ENCODE results near the gene ZIC5.
"Not testable (repeated sequence)": the region's sequence is repeated elsewhere in the genome, so short reads cannot be mapped to it uniquely, and the experiment has no call there.

The ZIC5 gene

DNA sequence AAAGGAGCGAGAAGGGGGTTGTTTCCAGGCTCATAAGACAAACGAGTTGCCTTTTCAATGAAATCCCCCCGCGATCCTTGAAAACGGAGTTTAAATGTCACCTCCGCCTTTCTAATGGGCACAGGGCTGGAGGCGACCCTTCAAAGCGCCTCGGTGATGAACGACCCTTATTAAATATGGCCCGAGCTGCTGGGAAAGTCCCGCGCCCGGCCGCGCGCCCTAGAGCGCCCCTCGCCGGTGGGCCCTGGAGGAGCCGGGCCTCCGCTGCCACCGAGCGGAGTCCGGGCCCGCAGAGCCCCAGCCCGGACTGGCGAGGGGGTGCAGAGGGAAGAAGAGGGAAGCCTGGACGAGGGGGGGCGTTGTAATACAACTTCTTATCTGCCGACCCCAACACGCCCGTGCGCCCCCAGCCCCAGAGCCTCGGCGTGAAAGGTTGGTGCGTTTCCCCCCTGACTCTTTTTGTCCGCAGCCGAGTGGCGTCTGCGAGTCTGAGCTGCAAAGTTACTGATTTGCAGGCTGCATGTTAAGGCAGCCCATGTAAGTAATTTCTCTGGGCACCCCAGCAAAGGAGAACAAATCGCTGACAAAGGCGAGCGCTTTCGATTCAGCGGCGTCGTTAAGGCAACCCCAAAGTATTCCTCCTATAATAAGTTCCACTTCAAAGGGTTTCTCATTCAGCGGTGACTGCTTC lies 11.9 kb downstream of the ZIC5 start:
- no peak for DNase-seq

DNA sequence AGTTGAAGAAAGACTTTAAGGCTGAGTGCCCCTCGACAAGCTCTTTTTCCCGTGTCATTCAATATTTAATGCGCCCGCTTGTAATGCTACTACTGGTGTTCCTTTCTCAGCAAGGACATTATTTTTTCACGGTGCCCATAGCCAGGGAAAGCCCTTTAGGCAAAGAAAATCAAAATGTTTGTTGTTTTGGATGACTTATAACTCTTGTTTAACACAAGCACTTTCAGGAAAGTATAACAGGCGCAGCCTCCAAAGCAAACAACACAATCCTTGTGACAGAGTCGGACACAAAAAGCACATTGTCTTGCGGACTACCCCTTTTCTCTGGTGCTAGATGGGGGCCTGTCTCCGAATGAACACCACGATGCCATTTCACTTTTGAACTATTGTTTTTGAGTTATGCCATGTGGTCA lies 12.4 kb downstream of the ZIC5 start:
- DNase-seq, result no peak

DNA sequence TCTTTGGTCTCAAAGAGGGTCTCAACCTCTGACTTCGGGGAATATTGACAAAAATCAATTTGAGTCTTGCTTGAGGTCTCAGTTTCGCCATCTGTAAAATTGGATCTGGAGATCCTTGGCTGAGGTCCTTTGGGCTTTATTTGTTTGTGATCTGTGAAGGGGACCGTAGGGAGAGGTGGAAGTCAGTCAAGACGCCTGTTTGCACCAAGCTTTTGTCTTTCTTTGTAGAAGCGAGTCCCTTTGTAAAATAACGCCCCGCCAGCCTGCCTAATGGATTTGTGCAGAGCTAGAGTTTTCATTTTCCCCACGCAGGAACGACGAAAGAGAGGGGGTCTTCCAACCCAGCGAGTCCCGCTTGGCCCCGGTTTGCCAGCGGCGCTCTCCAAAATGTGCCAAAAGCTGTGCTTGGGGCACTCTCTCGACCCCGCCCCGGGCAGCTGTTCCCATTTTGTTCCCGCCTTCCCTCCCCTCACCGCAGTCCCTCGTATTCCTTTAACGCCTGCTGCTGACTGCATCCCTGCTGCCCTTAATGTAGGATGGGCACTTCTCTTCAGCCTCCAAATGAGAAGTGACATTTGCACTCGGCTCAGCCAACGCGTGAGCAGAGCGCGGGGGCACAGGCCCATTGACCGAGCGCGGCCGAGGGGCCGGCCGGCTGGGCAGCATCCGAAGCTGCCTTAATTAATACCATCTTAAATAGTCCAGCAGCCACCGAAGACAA lies 13.0 kb downstream of the ZIC5 start:
- DNase-seq, result no peak

DNA sequence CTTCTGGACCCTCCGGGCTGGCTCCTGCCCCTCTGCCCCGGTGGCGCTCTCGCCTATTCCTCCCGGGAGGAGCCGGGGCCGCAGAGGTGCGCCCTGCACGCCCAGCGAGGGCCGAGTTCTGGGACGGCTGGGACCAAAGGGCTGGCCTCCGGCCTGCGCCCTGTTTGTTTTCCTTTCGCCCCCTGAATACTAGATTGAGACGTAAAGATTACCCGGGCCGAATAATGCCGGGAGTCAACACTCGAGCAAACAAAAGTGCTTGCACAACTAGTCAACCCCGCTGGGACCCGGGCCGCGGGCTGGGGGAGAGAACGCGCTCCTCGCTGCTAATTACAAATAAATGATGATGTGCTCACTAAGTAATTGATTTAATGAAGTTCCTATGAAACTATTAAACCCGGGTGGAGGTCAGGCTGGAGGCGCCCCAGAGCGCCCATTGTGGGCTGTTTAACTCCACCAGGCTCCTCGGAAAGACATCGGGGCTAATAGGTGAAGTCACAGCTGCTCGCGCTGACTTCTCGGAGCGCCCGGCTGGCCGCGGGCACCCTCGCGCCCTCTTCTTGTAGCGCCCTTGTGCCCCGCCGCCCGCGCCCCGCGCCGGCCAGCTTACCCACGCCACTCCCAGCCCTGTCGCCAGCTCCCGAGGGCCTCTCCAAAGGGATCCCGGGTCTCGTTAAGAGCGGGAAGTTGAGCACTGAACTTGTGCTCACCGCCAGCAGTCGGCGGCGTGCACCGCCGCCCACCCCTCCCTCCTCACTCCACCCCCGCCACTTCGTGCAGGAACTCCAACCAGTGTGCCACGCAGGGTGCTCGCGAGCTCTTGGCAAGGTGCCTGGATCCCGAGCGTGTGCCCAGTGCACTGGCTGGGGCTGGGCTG lies 14.9 kb downstream of the ZIC5 start:
- DNase-seq, result no peak

DNA sequence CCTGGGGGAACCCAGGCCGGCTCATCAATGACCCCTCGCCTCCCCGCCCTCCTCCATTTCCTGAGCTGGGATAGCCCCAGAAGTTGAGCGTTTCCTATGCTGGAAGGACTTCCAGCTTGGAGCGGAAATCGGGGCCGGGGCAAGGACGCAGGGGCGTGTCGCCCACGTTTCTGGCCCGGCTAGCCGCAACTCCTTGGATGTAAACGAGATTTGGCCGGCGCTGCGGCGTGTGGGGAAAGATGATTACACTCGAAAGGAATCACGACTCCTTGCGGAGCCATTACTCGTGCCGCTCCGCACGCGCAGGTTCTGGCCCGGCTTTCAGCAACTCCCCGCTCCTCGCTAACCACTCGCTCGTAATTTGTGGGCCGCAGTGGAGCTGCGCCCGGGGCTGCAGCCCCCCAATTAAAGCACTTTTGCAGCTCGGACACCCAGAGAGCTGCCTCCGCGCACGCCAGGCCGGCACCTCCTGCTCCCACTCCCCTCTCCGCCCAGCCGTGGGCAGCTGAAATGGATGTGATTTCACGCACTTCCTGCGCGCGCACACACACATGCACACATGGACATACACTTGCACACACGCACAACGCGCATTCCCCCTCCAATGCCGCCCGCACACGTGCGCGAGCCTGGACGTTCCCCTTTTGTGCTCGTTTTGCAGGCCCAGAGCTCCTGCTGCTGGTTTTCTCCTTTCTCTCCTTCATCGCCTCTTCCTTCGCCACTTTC lies 15.7 kb downstream of the ZIC5 start:
- DNase-seq, result no peak

DNA sequence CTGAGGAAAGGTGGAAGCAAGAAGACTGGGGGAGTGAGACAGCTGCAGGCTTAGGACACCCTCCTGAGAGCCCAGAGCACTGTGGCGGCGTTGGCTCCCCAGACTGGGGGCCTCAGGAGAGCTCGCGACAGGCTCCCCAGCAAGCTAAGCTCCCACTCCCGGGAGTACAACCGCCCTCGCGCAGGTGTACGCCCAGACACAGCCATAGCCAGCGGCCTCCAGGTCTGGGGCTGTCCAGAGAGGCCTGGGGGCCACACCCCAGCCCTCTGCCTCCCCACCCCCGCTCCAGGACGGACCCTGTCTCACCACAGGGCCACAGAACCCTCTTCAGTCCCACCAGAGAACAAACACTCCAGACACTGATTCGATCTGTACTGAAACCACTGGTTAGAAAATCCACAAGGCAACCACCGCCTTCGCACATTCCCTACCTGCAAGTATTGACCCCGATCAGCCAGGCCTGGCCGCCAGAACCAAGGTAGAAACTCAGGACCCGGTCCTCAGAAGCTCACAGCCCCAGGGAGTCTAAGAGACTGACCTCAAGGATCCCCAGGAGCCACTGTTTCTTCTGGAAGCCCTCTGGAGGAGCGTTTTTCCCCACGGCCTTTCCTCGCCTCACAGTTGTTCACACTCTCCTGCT lies 16.3 kb downstream of the ZIC5 start:
- DNase-seq, result no peak

DNA sequence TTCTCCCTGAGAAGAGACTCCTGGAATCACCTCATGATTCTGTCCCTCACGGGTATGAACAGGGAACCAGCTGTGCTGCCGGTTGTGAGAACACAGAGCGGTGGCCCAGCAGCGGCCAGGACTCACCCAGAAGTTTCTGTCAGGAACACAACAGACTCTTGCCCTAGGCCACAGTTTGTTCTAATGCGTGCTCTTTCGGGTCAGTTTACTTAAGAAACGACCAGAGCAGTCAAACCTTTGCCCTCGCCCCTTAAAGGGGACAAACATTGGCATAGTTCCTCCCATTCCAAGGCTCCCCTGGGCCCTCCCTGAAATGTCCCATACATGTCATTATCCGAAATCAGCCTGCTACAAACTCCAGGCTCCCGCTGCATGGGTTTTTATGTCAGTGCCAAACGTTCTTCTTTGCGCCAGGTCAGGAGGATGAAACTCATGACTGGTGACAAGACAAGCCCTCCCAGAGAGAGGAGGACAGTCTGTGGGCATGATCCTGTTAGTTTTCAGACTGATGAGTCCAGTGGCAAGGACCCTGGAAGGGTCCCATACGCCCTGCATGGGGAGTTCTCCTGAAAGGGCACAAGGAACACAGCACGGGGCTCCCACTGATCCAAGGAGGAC lies 18.3 kb downstream of the ZIC5 start:
- DNase-seq, result no peak

DNA sequence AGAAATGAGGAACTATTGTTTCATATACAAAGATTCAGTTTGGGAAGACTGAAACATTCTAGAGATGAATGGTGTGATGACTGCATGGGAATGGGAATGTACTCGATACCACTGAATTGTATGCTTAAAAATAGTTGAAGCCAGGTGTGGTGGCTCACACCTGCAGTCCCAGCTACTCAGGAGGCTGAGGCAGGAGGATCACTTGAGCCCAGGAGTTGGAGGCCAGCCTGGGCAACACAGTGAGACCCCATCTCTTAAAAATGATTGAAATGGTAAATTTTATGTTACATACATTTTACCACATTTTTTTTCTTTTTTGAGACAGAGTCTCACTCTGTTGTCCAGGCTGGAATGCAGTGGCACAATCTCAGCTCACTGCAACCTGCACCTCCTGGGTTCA lies 19.9 kb downstream of the ZIC5 start:
- DNase-seq, result not testable (repeated sequence)

DNA sequence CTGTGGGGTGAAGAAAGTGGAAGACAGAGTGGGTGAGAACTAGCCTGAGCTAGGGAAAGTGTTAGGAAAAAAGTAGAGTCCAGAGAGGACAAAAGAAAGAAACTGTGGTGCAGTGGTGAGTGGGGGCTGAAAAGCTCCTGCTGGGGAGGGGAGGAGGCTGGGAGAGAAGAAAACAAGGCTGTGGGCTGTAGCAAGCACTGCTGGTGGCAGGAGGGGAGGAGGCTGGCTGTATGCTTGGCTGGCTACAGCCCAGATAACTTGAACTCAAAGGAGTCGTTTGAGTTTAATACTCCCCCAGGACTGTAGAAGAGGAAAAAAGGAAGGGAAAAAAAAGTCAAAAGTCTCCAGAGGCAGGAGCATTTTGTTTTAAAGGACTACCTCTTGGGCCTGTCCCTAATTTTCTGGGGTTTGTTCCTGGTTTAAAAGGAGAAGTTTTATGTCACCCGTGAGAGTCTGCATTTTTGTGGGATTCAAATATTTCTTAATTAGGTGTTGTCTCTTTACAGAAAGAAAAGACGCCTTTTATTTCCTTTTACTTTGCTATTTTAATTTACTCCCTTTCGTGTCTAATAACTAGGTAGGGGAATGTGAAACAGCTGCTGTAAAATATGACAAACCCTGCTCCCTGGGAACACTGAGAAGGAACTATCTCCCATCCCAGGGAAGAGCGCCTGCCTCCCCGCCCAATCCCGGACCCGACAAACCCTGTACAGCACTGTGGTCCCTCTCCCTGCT lies 21.7 kb downstream of the ZIC5 start:
- no peak for DNase-seq

DNA sequence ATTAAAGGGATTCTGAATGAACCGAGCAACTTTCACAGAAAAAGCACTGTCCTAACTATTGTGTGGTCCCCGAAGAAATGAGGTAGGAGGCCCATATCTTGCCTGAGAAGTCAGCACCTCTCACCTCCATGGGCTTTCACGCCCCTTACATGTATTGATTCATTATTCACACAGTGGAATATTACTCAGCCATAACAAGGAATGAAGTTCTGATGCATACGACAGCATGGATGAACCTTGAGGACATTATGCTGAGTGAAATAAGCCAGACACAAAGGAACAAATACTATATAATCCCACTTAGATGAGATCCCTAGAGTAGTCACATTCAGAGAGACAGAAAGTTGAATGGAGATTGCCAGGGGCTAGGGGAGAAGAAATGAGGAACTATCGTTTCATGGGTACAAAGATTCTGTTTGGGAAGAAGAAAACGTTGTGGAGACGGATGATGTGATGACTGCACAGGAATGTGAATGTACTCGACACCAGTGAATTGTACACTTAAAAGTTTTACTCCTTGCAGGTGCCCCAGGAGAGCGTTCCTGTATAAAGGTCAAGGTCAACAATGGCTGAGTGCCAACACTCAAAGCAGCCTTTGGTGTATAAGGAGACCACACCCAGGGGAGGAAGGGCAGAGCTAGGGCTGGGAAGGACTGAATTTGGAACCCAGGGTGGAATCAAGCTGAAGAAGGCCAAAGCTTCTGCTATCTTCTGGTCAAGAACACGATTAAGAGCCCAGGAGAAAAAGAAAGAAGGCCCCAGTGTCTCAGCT lies 22.5 kb downstream of the ZIC5 start:
- DNase-seq, result no peak

DNA sequence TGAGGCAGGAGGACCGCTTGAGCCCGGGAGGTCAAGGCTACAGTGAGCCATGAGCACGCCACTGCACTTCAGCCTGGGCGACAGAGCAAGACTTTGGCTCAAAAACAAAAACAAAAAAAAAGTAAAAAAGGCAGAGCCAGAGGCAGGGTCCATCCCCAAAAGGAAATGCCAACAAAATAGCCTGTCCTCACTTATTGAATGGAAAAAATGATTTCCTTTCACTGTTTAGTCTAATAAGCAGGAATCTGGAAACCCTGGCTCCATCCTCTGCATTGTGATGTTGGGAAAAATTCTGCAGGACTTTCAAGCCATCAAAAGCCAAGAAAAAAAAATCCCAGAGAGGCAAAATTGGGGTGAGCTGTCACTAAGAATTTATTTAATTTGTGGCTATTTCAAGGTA lies 23.2 kb downstream of the ZIC5 start:
- no peak for DNase-seq

DNA sequence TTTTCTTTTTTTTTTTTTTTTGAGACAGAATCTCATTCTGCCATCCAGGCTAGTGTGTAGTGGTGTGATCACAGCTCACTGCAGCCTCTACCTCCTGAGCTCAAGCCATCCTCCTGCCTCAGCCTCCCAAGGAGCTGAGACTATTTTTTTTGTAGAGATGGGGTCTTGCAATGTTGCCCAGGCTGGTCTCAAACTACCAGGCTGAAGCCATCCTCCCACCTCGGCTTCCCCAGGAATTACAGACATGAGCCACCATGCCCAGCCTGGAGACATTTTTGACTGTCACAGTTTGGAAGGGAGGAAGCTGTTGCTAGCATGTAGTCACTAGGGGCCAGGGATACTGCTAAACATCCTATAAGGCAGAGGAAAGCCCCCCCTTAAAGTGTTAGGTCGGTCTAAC lies 23.9 kb downstream of the ZIC5 start:
- no peak for DNase-seq

DNA sequence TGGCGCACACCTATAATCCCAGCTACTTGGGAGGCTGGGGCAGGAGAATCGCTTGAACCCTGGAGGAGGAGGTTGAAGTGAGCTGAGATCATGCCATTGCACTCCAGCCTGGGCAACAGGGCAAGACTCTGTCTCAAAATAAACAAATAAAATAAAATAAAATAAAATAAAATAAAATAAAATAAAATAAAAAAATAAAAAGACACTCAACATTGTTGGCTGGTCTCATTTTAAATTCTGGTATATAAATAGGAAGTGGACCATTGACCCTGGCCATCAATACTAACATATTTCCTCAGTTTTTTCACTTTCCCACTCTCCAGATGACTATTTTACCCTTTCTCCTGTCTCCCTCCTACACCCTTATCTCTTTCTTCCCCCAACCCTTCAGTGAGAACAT lies 26.1 kb downstream of the ZIC5 start:
- not testable (repeated sequence) for DNase-seq

DNA sequence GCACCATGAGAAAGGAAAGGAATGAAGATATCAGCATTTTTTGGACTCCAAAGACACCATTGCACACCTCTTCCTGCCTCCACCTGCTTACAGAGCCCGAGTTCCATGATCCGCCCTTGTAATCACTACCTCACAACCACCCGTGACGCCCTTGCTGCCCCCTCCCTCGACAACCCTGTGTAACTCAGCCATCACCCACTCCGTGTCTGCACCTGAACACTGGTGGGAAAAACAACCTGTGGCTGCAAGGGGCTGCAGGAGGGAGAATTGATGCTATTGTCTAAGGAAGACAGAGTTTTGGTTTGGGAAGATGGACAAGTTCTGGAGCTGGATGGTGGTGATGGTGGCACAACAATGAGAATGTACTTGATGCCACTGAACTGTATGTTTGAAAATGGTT lies 27.0 kb downstream of the ZIC5 start:
- DNase-seq, result no peak

DNA sequence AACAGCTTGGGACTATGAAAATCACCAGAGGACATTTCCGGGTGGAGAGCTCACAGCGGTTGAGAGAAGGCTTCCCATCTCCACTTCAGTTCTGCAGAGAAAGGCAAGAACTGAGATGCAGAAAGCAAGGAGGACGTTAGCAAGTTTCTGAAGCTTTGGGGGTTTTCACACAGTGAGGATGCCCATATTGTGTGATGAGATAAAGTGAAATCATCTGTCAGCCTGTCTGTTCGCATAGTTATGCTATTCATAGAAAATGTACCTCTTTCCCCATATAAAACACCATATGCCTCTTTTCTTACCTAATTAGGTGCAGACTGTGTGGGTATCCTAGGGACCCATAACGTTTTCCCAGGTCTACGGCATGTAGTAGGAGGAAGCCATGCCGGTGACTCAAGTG lies 27.5 kb downstream of the ZIC5 start:
- DNase-seq, result no peak

DNA sequence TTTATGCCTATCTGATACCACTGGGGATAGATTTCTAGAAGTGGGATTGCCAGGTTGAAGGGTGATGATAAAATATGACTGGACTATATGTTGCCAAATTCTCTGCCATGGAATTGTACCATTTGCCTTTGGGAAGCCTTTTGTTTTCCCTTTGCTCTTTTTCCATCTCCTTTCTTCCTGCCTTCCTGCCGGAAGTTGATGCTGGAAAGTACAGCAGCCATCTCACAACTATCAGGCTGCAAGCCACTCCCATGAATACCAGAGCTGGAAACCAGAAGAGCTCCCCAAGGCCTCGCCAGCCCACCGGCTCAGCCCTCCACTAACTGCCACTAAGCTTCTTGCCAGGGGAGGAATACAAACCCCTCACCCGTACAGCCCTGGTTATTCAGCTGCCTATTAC lies 29.7 kb downstream of the ZIC5 start:
- DNase-seq, result no peak

DNA sequence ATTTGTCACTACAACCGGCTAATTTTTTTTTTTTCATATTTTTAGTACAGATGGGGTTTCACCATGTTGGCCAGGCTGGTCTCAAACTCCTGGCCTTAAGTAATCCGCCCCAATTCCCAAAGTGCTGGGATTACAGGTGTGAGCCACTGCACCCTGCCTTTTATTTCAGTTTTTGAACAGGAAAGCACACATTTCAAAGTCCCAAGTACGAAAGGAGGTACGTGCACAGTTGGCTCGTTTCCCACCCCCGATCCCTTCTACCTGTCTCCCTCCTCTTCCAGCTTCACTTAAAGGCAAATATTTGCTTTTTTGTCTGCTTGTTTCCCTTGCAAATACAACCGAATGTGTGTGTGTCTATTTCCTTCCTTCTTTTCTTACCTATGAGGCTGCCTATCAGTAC lies 30.5 kb downstream of the ZIC5 start:
- DNase-seq, result no peak

DNA sequence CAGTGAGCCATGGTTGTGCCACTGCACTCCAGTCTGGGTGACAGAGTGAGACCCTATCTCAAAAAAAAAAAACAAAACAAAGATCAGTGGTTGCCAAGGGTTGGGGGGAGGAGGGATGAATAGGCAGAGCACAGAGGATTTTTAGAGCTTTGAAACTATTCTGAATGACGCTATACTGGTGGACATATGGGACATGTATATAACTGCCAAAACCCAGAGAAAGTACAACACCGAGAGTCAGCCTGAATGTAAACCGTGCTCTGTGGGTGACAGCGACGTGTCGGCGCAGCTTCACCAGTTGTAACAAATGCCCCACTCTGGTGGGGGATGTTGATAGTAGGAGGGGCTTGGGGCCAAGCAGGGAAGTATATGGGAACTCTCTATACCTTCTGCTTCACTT lies 32.9 kb downstream of the ZIC5 start:
- DNase-seq, result no peak

DNA sequence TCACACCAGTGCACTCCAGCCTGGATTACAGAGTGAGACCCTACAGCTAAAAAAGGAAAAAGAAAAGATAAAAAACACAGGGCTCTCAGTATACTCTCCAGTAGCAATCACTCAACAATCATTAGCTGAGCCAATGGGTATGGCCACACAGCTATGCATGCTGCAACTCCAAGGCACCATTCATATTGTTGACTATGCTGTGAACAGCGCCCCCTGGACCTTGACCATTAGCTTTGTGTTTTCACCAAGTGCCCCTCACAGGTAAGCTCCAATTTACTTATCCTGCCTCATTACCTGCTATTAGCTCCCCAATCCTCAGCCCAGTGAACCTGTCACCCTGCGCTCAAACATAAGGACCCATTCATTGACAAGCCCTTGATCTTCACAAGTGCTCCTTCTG lies 35.8 kb downstream of the ZIC5 start:
- DNase-seq, result no peak

DNA sequence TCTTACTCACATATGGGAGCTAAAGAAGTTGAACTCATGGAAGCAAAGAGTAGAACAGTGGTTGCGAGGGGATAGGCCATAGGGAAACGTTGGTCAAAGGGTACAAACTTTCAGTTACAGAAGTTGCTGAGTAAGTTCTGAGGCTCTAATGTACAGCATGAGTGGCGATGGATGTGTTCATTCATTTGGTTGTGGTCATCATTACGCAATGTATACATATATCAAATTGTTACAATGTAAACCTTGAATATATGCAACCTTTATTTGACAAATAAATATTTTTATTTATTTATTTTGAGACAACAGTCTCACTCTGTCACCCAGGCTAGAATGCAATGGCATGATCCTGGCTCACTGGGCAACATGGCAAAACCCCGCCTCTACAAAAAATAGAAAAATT lies 38.7 kb downstream of the ZIC5 start:
- no peak for DNase-seq

DNA sequence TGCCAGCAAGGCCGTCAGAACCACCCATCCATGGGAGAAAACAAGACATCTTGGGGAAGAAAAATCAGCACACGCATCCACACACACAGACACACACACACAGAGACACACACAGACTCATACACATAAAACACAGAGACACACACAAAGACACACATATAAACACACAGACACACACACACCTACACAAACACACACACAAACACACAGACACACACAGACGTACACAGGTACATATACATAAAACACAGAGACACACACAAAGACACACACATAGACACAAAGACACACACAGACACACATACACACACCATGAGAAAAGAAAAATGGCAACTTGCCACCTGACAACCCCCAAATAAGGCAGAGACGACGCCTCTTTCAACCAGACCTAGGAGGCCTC lies 40.6 kb downstream of the ZIC5 start:
- DNase-seq, result no peak

Measured in NCI-H187 treated with DMSO at 0.1 percent for 48 hours (cell line).